Measurements from ENCODE around the gene SETBP1.

The SETBP1 gene

DNA sequence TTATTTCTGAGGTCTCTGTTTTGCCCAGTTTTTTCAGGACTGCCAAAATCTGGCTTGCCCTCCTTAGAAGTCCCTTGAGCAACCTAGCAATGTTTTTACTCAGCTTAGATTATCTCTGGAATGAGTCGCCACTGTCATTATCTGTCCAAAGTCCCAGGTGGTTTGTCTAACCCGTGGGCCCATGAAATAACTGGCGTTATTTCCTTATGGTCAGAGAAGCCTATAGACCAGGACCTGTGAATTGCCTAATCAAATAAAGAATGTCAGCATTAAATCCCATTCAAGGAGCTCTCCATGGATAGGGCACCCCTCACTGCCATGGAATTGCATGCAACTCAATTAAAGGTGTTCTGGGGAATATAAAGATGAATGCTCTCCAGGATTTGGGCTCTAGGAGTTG lies 373.9 kb downstream of the SETBP1 start:
- DNase-seq: no peak

DNA sequence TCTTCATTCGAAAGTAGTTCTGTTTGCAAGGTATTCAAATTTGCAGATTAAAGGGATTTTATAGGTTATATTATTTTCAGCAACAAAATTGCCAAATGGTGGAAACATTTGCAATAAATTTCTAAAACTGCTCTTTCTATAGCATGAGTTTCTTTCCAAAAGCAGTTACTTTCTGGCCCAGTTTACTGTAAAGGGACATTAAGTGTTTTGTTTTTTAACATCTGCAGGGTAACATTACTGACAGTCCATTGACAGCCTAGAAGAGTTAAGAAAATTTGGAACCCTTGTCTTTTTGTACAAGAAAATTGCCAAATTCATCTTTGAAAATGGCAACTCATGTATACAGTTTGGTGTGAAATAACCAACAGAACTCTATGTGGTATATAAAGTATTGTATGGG lies 375.1 kb downstream of the SETBP1 start:
- no peak for DNase-seq

DNA sequence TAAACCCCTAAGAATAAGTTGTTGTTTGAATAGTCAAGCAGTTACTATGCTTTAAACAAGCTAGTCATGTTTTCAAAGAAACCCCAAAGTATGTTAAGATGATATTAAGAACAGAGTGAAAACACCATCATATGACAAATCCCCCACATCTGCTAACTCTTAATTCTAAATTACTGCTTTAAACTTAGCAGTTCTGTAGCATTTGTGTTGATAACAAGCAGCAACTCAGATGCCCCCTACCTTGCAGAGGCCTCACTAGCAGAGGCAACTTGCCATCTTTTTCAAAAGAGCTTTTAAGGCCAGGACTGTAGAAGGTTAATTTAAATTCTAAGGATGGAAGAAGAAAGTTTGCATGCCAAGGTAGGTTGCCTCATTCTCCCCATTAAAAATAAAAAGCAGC lies 376.2 kb downstream of the SETBP1 start:
- DNase-seq: no peak

- no peak for DNase-seq
Observed at GRCh38 chr18:45057955-45058600, 377.4 kb downstream of the SETBP1 start.

DNA sequence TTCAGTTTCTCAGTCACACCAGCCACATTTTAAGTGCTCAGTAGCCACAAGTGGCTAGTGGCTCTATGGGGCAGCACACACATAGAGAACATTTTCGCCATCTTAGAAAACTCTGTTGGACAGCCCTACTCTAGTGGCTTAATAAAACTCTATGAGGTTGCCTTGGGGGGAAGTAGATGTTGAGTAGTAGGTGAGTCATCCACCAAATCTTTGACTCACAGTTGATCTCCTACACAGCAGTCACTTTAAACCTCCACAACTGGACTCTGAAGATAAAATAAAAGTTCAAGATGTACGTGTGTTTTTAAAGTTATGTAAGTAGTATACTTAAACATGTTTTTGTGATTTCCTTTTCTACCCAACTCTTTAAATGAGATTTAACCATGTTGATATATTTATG lies 379.0 kb downstream of the SETBP1 start:
- no peak for DNase-seq

- no peak for DNase-seq
Observed at GRCh38 chr18:45060102-45060501, 379.4 kb downstream of the SETBP1 start.

DNA sequence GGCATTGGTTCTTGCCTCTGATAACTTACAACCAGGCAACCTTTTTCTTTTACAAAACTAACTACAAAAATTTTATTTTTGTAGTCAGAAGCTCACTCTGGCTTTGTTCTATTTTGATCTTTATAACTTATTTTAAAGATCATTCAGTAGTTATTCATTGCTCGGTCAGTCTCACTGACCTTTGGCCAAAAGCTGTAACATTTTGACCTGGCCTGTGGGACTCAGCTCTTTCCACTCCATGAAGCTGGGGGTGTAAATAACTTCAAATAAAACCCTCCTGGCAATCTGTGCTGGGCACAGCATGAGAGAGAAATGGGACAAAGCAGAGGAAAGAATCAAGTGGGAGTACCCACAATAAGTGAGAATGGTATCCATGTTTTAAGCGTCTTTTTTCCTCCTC lies 380.7 kb downstream of the SETBP1 start:
- DNase-seq: no peak

GRCh38 chr18:45063246-45064038 lies 382.8 kb downstream of the SETBP1 start:
- DNase-seq: no peak

DNA sequence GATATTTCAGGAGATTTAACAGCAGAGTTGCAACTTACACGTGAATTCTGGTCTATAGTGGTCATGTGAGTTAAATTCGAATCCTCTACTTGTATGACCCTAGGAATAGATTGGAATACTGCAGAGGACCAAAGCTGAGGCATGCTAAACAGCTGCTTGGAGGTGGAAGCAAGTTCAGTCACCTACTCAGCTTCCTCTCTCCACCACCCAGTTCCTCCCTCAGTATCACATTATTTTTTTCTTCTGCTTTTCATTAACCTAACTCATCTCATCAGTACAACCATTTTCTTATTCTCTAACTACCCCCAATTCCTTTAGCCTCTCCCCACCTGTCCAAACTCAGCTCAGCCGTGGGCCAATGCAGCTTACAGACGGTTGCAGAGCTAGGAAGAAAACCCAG lies 385.5 kb downstream of the SETBP1 start:
- DNase-seq: no peak

DNA sequence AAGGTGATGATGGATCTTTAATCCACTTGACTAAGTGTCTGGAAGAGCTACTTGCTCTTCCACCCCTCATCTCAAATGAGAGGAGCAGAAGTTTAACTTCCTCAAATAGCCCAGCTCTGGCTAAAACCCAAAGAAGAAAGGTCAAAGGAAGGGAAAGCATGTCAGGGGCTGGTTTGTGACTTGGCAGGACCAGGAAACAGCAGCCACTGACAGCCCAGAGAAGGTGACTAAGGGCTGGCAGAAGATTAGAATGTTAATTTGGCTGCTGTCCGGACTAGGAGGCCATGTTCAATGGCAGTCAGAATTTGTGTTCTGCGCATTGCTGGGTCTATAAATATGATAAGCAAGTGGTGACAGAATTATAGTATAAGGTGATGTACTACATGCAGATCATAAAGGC lies 386.2 kb downstream of the SETBP1 start:
- DNase-seq: no peak

DNA sequence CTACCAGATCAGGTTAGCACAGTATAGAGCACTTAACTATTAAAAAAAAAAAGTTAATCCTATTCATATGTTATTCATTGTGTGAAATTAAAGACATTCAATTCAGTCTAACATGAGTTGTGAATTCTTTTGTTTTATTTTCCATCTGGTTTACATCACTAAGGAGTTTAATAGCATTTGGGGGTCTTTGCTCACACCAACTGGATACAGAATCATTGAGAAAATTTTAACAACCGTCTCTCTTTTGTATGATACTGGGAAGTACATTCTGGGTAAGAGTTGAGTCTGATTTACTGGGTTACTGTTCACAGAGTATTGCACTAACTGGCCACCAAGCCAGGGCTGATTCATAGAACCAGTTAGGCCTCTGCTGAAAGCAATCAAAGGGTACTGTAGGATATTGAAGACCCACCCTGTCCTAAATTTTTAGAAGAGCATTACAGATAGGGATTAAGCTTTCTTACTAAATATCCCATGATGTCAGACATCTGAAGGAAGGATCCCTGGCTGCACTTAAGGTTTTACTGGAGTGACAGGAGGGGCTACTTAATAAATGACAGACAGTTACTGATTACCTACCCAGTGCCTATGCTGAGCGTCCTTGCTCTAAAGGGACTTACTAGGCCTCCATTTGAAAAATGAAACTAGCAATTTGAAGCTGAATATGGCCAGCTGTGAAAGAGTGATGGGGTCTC lies 387.9 kb downstream of the SETBP1 start:
- DNase-seq: no peak

DNA sequence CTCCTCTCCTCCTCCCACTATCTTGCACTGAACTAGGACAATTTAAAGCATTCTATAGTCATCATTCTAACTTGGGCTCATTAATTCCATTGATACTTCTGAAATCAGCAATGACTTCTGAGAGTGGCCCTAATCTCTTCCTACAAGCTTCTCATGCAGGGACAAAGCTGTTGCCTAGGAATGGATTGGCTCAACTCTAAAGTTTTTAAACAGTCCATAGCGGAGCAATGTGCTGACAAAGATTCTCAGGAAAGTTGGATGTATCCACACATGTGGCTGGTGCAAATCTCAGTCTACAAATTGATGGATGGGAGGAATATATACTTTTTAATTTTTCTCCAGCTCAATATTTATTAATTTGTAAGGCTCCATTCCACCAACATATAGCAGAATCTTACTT lies 388.9 kb downstream of the SETBP1 start:
- no peak for DNase-seq

- no peak for DNase-seq
Observed at GRCh38 chr18:45071956-45072355, 391.3 kb downstream of the SETBP1 start.

DNA sequence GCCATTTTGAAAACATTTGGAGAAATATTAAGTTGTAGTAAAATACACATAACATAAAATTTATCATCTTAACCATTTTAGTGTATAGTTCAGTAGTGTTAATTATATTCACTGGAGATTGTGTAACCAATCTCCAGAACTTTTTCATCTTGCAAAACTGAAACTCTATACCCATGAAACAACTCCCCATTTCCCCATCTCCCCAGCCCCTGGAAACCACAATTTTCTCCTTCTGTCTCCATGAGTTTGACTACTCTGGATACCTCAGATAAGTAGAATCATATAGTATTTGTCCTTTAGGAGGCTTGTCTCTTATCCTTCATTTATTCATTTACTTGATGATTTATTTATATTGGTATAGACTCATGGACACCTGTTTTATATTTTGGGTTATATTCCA lies 392.9 kb downstream of the SETBP1 start:
- DNase-seq: no peak

GRCh38 chr18:45081566-45082181 lies 401.0 kb downstream of the SETBP1 start:
- DNase-seq: no peak

- DNase-seq: no peak
Observed at GRCh38 chr18:45083226-45083855, 402.7 kb downstream of the SETBP1 start.

DNA sequence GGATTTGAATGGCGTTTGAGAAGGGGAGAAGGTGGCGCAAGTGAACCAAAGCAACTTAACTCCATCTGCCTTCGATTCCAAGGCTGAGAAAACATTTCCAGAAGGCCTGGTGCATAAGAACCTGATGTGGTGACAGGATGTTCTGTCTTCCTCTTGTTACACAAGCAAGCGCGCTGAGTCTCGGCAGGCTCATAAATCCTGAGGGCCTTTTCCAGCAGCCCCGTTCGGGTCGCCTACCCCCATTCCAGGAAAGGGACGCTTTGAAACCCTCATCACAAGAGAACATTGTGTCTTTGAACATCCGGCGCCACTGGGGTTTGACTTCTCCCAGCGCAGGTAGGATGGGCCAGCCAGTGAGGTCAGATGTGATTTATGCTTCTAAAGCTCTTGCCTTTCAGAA lies 403.5 kb downstream of the SETBP1 start:
- no peak for DNase-seq

- no peak for DNase-seq
Observed at GRCh38 chr18:45085916-45086624, 405.4 kb downstream of the SETBP1 start.

- DNase-seq: no peak
Observed at GRCh38 chr18:45086777-45087176, 406.1 kb downstream of the SETBP1 start.

- DNase-seq: no peak
Observed at GRCh38 chr18:45090526-45091140, 409.9 kb downstream of the SETBP1 start.

DNA sequence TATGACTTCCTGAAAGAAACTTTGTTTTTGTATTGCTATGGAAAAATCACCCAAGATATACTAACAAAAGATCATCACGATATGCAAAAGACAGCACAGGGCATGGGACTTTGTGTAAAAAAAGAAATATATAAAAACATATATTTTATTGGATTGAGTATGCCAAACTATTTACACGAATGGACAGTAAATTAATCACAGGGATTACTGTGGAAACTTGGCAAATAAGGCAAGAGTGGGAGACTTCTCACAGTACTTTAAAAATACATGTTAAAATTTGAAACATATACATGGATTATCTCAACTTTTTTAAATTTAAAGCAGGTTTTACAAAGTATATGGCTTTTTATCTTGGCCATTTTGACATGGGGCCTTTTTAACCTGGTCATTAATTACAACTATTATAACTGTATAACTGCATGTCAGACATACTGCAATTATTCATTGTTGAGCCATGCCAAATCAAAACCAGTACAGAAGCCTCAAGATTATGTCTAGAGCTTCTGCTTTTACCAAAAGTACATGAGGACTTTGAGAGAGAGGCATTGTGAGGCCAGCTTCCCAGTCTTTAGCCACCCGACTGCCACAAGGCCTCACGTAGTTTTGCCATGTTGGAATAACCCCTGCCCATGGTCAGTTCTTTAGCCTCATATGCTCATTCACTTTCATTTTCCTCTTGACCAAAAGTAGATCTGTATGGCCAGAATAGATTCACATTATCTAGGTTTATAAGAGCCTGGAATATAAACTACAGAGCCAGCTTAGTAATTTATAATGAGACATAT lies 419.8 kb downstream of the SETBP1 start:
- DNase-seq: no peak
